IMR-90 (cell line): ENCODE measurements around the gene MYH3. TPM values are rescaled to one million over a fixed set of nuclear protein-coding genes. Genes with fewer than 3 reads are reported as not detected.

Source experiments
- ATAC-seq: fragments of 200-7000 bp; cut with Tn5 transposase; 2 replicates; pipeline ENCODE4 v1.9.1; 2020; ENCODE audit warnings: low read depth, mild to moderate bottlenecking, moderate library complexity
- BruUV-seq: library from RNA; stranded (reverse); fragments of 400-500 nt; replicated peaks from 2 replicates; lab custom pipeline; 2021; lab: Mats Ljungman, UMichigan
- CTCF ChIA-PET: fragments of 300-600 bp; formaldehyde crosslinking; extraction: SDS; loops from one replicate; lab custom pipeline; 2021; ENCODE audit warnings: antibody characterized with exemption; lab: Yijun Ruan, JAX
- POLR2A ChIA-PET: fragments of 300-600 bp; sonication (Branson Sonifier 250); formaldehyde crosslinking; loops from one replicate; lab custom pipeline; 2022; ENCODE audit warnings: antibody characterized with exemption; ENCODE audit not compliant: unreplicated experiment; lab: Charles Lee
- DNase-seq: peaks from one replicate; pipeline ENCODE4 v3.0.0; 2013
- H2AFZ ChIP-seq: replicated peaks from 2 replicates; pipeline ENCODE3; 2013; ENCODE audit warnings: low read length, mild to moderate bottlenecking; ENCODE audit not compliant: poor library complexity
- H2AK5ac ChIP-seq: 2 replicates; pipeline ENCODE4 v1.6.1; 2013; ENCODE audit warnings: low read depth, low read length, inconsistent platforms
- H2AK9ac ChIP-seq: replicated peaks from 2 replicates; pipeline ENCODE3; 2013; ENCODE audit warnings: mild to moderate bottlenecking, low read depth, low read length, moderate library complexity; ENCODE audit not compliant: poor library complexity
- H2BK120ac ChIP-seq: 2 replicates; pipeline ENCODE4 v1.6.1; 2013; ENCODE audit warnings: low read depth, low read length, inconsistent platforms
- H2BK15ac ChIP-seq: 3 replicates; pipeline ENCODE4 v1.6.1; 2013; ENCODE audit warnings: low read depth, low read length, inconsistent platforms
- H2BK20ac ChIP-seq: 2 replicates; pipeline ENCODE4 v1.6.1; 2013; ENCODE audit warnings: low read depth, mild to moderate bottlenecking, inconsistent platforms, low read length, moderate library complexity
- H2BK5ac ChIP-seq: 2 replicates; pipeline ENCODE4 v1.6.1; 2013; ENCODE audit warnings: mild to moderate bottlenecking, low read depth, low read length, inconsistent platforms; ENCODE audit not compliant: poor library complexity, severe bottlenecking
- H3K14ac ChIP-seq: replicated peaks from 2 replicates; pipeline ENCODE4 v1.6.1; 2013; ENCODE audit warnings: low read depth, low read length, inconsistent platforms
- H3K18ac ChIP-seq: 2 replicates; pipeline ENCODE4 v1.6.1; 2013; ENCODE audit warnings: low read depth, low read length, control low read depth
- H3K23ac ChIP-seq: 2 replicates; pipeline ENCODE4 v1.6.1; 2013; ENCODE audit warnings: low read depth, low read length, inconsistent platforms
- H3K27ac ChIP-seq: 2 replicates; pipeline ENCODE4 v1.5.1; 2013; ENCODE audit warnings: mild to moderate bottlenecking, control low read depth, low read length; ENCODE audit not compliant: insufficient read depth
- H3K27me3 ChIP-seq: 2 replicates; pipeline ENCODE4 v1.6.1; 2013; ENCODE audit warnings: low read length; ENCODE audit not compliant: control insufficient read depth, insufficient read depth
- H3K36me3 ChIP-seq: 2 replicates; pipeline ENCODE4 v1.6.1; 2013; ENCODE audit warnings: low read length, mixed read lengths; ENCODE audit not compliant: control insufficient read depth, insufficient read depth
- H3K4ac ChIP-seq: 2 replicates; pipeline ENCODE4 v1.6.1; 2013; ENCODE audit warnings: low read depth, low read length, inconsistent platforms
- H3K4me1 ChIP-seq: 2 replicates; pipeline ENCODE4 v1.6.1; 2013; ENCODE audit warnings: low read length, mixed read lengths; ENCODE audit not compliant: control insufficient read depth, insufficient read depth
- H3K4me2 ChIP-seq: 2 replicates; pipeline ENCODE4 v1.6.1; 2013; ENCODE audit warnings: low read depth, mild to moderate bottlenecking, control low read depth, low read length, moderate library complexity
- H3K4me3 ChIP-seq: 2 replicates; pipeline ENCODE4 v1.5.1; 2013; ENCODE audit warnings: low read depth, mild to moderate bottlenecking, control low read depth, low read length, moderate library complexity; ENCODE audit not compliant: insufficient read depth
- H3K56ac ChIP-seq: 2 replicates; pipeline ENCODE4 v1.6.1; 2013; ENCODE audit warnings: low read length, inconsistent platforms; ENCODE audit not compliant: insufficient read depth; ENCODE audit errors: extremely low read depth
- H3K79me1 ChIP-seq, 2 experiments: 2 replicates each; pipeline ENCODE4 v1.6.1; 2013; ENCODE audit warnings: low read length in 2 of 2, inconsistent platforms in 1 of 2, low read depth in 1 of 2
- H3K9ac ChIP-seq: 2 replicates; pipeline ENCODE4 v1.6.1; 2013; ENCODE audit warnings: low read depth, low read length, control low read depth
- H3K9me1 ChIP-seq: 2 replicates; pipeline ENCODE4 v1.6.1; 2013; ENCODE audit warnings: low read length, inconsistent platforms; ENCODE audit not compliant: insufficient read depth
- H3K9me3 ChIP-seq: 2 replicates; pipeline ENCODE4 v1.6.1; 2013; ENCODE audit warnings: low read length; ENCODE audit not compliant: control insufficient read depth, insufficient read depth
- H4K20me1 ChIP-seq: 2 replicates; pipeline ENCODE4 v1.6.1; 2013; ENCODE audit warnings: low read length, inconsistent platforms; ENCODE audit not compliant: insufficient read depth
- H4K5ac ChIP-seq: 2 replicates; pipeline ENCODE4 v1.6.1; 2013; ENCODE audit warnings: mild to moderate bottlenecking, low read depth, low read length, control low read depth
- H4K8ac ChIP-seq, 2 experiments: 2 replicates each; pipeline ENCODE4 v1.6.1; 2013; ENCODE audit warnings: low read depth in 2 of 2, low read length in 2 of 2, control low read depth in 1 of 2, inconsistent platforms in 1 of 2
- H4K91ac ChIP-seq: 2 replicates; pipeline ENCODE4 v1.6.1; 2013; ENCODE audit warnings: low read depth, low read length, inconsistent platforms; ENCODE audit not compliant: insufficient read depth
- BHLHE40 ChIP-seq: fragments of 150-350 bp; IDR thresholded peaks from 2 replicates; pipeline ENCODE4 v1.6.1; 2016; ENCODE audit warnings: mild to moderate bottlenecking, low read depth, low read length
- CHD1 ChIP-seq: IDR thresholded peaks from 2 replicates; pipeline ENCODE4 v1.6.1; 2012; ENCODE audit warnings: low read depth, low read length, improper control_type of control experiment
- MXI1 ChIP-seq: IDR thresholded peaks from 2 replicates; pipeline ENCODE4 v1.6.1; 2012; ENCODE audit warnings: low read depth, mild to moderate bottlenecking, low read length, moderate library complexity, borderline replicate concordance
- WGBS, 2 experiments: methylation state at CpG; one replicate each; pipeline versions ENCODE4 v1.1.5 to v1.1.7; 2013; ENCODE audit warnings: missing lambda C conversion rate in 2 of 2; ENCODE audit not compliant: insufficient read length in 1 of 2; ENCODE audit errors: extremely low coverage in 2 of 2; 5-methylcytosine and 5-hydroxymethylcytosine counted together
- dilution Hi-C: fragments of 300-500 bp; cut with HindIII; formaldehyde crosslinking; loops from one replicate; pipeline ENCODE4 v1.14.3; 2018; ENCODE audit warnings: low sequenced_read_pairs; ENCODE audit not compliant: unreplicated experiment
- in situ Hi-C: fragments of 300-500 bp; cut with MboI; formaldehyde crosslinking; loops from 3 replicates; pipeline ENCODE4 v1.14.3; 2019; ENCODE audit warnings: low sequenced_read_pairs, inconsistent platforms, mixed read lengths
- intact Hi-C: fragments of 100-400 bp; cut with micrococcal nuclease; formaldehyde crosslinking; loops from 2 replicates; pipeline ENCODE4 v1.10.0; 2022
- polyA plus RNA-seq, 3 experiments: library from polyadenylated mRNA; depleted of rRNA; stranded (reverse); fragments of >200 nt; gene quantifications; 2 replicates each; pipeline ENCODE4 v1.2.3, GENCODE V29; 2012; ENCODE audit warnings: low replicate concordance in 1 of 3
- total RNA-seq: library from RNA; depleted of rRNA; stranded (reverse); fragments of >200 nt; gene quantifications from 2 replicates; pipeline ENCODE4 v1.2.3, GENCODE V29; 2012

MYH3 gene
- total and polyA plus RNA-seq, 2 of the 4 experiments (the other 2 are of a cell fraction), result 0.54 to 0.63 TPM

DNA sequence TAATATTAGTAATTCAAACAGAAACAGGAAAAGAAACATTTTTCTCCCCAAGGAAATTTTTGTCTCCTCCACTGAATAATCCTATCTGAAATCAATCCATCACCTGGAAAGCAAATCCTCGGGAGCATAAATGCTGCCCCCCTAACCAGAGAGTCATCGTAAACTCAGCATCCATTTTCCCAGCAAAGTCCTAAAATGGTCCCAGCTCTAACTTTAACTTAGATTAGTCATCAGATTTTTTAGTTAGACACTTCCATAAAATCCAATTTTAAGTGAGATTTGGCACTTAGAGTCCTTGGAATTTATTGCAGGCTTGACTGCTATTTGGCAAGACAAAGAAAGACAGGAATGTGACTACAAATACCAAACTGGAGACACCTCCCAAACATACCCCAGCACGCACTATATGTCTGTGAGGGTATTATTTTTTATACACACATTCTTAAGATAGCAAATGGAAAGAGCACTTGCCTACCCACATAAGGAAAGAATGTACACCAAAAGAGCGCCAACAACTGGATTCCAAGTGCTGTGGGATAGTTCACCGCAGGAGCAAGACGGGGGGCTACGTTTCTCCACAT is 24.8 kb upstream of the MYH3 start:
- no peak overlapping the region for H2AK9ac ChIP-seq
- no peak overlapping the region for H2AK5ac ChIP-seq
- H3K18ac ChIP-seq, result 0 out of 2 replicates have a peak overlapping the region, but pooled peaks have one; percentile 59
- H3K9ac ChIP-seq, result no peak overlapping the region
- peak overlapping the region; percentile 65 for H2BK5ac ChIP-seq
- no peak overlapping the region for H3K14ac ChIP-seq
- peaks cover 6% of the 10 kb centered on the region in 2 experiments for H3K79me1 ChIP-seq
- no peak overlapping the region for H4K8ac ChIP-seq
- CTCF ChIA-PET, result no interaction called here
- peaks cover 2% of the 10 kb centered on the region; the same call in 1 of the 2 replicates for H3K4me1 ChIP-seq
- H4K20me1 ChIP-seq, result no peaks in the 10 kb centered on the region
- dilution Hi-C loops (no loop called here), in situ Hi-C loops (no loop called here), intact Hi-C loops (loop anchor here (2.0 to 5.0 kb wide), 2 partner anchors 15 to 35 kb away; partner anchors contain the start of genes ADPRM and SCO1)
- H3K36me3 ChIP-seq, result peaks cover 30% of the 10 kb centered on the region
- no peak overlapping the region for H3K23ac ChIP-seq
- no peak overlapping the region for H3K4me3 ChIP-seq
- H4K5ac ChIP-seq, result peak overlapping the region; percentile 68
- no TSS peak for BruUV-seq
- H3K4me2 ChIP-seq, result peak overlapping the region; percentile 70; the same call in 1 of the 2 replicates
- no peak overlapping the region for H2AFZ ChIP-seq
- H4K91ac ChIP-seq, result no peak overlapping the region
- no peak overlapping the region for H2BK20ac ChIP-seq
- 0 out of 2 replicates have a peak overlapping the region, but pooled peaks have one; percentile 3 for H3K4ac ChIP-seq
- H2BK15ac ChIP-seq, result no peak overlapping the region
- H3K9me3 ChIP-seq, result no peaks in the 10 kb centered on the region
- WGBS, 2 experiments, result no CpG with 5 or more reads among the region's 7 CpGs
- POLR2A ChIA-PET, result no interaction called here
- H2BK120ac ChIP-seq, result no peak overlapping the region
- no peaks in the 10 kb centered on the region for H3K27me3 ChIP-seq
- H3K9me1 ChIP-seq, result no peaks in the 10 kb centered on the region
- DNase-seq, result peak; percentile 54
- no peak for TF ChIP-seq MXI1
- peak; percentile 8; the same call in 1 of the 2 replicates for TF ChIP-seq BHLHE40
- no peak for TF ChIP-seq CHD1
- ATAC-seq, result peak; percentile 90
- peak overlapping the region; percentile 59; the same call in 1 of the 2 replicates for H3K27ac ChIP-seq
- H3K56ac ChIP-seq, result no peak overlapping the region
